GM21825 (cell line): ENCODE results near the gene MICALL1.

Experiments
- ATAC-seq: cut with Tn5 transposase; IDR thresholded peaks from one replicate; pipeline ENCODE4 v1.9.1; 2021; ENCODE audit warnings: mild to moderate bottlenecking, moderate library complexity; ENCODE audit not compliant: unreplicated experiment

Gene MICALL1

DNA sequence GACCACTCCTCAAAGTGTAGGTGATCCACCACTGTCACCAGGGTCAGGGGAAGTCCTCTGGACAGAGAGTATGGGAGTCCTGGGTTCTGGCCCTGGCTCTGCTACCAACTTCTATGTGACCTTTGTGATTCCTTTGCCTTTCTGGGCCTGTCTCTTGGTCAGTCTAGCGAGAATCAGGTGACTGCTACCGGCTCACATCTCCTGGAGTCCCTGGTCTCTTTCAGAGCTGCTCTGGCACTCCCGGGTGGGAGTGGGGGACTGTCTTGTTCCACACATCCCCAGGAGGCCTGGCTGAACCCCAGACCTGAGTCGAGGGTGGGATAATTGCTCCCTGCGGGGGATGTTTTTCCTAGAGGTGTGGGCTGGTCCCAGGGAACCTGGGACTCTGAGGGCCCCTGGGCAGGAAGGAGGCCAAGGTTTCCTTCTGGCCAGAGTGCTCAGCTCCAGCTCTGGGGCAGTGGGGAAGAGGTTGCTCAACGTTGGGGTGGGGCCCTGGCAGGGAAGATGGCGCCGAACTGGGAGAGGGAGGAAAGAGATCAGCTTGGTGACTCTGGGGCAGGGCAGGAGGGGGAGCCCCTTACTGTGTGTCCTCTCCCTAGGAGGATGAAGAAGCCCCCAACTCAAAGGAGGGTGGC is 76.2 kb downstream of the MICALL1 start:
- no peak for ATAC-seq

DNA sequence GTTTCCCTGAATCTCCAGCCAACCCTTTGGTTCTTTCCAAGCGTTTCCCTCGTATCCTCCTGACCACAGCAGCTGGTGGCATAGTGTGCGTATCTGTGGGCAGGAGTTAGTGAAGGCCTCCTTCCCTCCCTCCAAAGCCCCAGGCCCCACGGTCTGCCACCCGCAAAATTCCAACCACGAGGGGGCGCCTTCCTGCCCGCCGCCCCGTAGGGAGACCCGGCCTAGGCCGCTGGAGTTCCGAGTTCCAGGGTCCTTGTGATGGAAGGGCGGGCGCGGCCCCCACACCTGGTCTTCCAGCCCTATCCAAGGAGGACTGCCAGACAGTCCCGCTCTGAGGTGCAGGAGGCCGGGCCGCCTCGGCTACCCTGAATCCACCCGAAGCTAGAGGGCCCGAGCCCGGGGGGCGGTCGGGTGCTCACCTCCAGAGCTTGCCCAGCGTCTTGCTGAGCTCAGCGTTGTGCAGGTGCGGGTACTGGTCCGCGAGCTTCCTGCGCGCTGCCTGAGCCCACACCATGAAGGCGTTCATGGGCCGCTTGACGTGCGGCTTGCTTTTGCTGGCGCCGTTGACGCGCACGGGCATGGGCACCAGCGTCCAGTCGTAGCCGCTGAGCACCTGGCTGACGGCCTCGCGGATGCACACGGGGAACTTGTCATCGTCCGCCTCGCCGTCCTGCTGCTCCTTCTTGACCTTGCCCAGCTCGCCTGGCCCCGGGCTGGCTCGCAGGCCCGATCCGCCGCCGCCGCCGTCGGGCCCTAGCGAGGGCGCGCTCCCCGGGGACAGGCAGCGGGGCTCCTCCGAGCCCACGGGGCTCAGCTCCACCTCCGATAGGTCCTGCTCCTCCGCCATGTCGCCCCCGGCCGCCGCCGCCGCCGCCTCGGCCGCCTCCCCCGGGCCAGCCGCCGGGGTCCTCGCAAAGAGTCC is 77.1 kb downstream of the MICALL1 start:
- ATAC-seq: no peak

DNA sequence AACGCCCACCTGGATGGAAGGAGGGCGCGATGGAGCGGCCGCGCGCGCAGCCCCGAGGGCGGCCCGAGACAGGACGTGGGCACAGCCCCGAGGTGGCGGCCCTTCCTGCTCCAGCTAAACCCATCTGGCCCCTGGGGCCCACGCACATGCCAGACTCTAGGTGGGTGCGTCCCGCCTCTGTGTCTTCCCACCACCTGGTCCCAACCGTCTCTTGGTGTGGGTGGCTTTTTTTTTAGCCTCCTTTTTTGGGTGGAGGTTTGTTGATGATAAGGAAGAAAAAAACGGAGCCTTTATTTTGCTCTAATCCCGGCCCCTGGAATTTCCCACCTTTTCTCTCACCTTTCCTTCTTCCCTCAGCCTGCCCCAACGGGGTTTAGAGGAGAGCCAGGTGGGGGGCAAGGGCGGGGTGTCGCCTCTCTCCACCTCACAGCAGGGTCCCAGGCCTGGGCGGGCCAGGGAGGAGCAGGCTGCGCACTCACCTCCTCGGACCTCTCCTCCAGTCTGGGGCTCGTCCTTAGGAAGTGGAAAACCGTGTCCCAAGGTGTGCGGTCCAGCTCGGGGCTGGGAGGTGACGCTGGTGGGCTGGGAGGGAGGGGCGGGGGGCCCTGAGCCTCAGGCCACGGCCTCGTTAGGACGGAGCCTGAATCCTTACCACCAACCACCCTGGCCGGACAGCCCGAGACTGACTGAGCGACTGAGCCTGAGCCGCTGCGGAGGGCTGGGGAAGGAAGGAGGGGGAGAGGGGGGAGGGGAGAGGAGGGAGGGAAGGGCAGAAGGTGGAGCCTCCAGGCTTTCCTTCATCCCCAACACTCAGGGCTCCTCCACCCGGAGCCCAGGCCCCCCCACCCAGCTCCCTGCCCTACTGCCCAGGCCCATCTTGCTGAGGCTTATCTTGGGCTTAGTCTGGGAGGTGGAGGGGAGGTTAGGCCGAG is 78.0 kb downstream of the MICALL1 start, which contains the start of gene SOX10:
SOX10 (minus strand) TSS at position 696 of the 932 bp plus-strand sequence. CDS start 771 bp downstream, outside the sequence.
- ATAC-seq: no peak

DNA sequence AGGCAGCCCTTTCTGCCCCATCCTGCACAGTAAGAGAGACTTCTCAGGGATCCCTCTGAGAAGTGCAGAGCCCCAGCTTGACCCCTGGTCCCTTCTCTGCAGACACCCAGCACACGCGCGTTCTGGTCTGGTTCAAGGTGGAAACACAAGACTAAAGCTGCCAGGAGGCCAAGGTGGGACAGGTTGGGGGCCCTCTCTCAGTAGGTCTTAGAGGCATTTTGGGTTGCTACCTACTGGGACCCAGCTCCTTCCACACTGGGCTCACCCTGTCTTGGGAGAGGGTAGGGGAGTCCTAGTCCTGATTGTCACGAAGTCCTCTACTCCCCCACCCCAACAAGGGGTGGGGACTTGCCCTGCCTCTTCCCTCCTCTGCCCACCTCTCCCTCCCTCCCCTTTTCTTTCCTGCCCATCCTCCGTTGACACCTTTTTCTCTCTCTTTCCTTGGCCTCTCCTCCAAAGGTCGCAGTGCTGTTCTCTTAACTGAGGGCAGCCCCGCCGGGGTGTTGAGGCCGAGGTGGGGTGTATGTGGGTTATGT is 79.0 kb downstream of the MICALL1 start:
- no peak for ATAC-seq

DNA sequence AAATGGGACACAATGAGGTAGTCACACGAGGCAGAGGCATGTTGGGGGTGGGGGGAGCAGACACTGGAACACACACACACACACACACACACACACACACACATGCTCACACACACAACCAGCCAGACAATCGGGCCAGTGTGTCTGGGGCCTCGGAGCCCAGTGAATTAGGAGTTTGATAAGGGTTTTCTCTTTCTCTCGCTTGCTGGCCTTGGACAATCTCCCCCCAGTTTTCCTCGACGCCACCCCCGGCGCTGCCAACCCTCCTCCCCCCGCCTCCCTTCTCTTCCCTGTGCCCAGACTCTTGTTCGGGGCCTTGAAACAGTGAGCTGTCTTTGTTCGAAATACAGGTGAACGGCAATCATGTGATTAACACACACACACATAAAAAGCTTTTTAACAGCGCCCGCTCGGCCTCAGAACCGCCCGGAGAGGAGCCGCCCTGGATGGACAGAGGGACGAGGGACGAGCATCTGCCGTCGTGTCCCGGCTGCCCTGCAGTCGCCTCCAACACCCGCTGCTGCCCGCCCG is 79.7 kb downstream of the MICALL1 start:
- no peak for ATAC-seq

DNA sequence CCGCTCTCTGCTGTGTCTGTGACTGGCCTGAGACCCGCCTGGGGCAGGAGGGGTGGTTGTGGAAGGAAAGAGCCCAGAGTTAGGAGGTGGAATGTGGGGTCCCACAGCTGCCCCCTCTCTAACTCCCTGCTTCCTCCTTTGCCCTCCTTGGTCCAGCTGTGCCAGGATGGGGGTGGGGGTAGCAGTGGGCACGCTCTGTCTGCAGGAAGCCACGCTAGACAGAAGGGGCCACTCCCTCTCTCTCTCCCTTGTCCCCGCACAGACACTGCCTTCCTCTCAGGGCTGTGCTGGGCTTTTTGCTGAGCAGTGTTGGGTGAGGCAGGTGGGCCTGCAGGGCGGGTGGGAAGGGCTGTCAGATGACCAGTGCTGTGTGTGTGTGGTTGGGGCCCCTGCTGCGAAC is 80.3 kb downstream of the MICALL1 start:
- no peak for ATAC-seq

DNA sequence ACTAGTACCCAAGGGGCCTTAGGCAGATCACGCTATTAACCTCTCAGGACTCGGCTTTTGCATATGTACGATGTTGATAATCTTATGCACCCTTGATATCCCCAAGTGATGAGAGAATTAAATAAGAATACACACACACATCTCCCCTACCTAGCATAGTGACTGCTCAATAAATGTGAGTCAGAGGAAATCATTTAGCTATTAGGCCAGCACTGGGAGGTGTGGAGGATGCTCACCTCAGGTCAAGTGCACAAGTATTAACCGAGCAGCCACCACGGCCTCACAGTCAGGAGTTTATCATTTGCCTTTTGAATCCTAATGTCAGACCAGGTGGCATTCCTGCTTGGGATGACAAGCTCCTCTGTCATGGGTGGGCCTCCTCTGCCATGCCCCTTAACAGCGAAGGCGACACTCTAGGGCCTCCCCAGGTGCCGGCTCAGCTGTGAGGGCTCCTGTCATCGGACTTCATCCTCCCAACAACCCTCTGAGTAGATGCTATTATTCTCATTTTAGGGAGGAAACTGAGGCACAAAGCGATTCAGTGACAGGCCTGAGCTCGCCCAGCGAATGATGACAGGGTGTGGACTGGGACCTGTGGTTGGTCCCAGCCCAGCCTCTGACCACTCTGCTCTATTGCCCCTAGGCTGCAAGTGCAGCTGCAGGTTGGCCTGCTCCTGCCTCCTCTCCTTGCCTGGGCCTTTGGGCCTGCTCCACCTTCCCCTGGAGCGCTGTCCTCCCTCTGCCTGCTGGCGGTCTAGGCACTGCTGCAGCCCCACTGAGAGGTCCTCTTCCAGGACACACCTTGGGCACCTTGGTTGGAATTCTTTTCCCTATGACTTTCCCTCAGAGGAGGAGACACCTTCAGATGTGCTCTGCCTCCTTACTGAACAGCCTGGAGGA is 83.3 kb downstream of the MICALL1 start:
- no peak for ATAC-seq

DNA sequence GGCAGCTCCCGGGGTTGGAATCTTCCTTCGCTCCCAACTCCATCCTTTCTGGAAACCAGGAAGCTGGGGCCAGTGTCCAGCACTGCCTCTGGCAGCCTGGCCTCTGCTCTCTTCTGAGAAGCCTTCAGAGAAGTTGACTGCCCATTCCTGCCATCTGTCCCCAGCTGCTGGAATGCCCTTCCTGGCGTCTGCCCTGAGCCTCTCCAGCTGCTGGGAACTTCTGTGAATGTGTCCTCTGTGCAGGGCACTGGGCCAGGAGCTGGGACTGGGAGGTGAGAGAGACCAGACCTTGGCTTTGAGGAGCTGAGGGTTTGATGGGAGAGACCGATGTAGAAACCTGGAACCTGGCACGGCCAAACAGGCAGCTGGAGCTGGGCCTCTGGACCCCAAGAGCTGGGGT is 84.2 kb downstream of the MICALL1 start:
- no peak for ATAC-seq

DNA sequence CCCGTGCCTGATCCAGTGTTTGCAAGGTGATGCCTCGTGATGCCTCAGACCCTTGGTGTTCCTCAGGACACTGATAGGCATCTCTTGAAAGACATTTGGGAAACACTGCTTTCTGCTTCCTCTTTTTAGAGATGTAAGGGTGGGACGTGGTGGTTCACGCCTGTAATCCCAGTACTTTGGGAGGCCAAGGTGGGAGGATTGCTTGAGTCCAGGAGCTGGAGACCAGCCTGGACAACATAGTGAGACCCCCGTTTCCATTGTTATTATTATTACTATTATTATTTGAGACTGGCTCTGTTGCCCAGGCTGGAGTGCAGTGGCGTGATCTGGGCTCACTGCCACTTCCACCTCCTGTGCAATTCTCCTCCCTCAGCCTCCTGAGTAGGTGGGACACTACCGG is 84.8 kb downstream of the MICALL1 start:
- ATAC-seq: no peak

DNA sequence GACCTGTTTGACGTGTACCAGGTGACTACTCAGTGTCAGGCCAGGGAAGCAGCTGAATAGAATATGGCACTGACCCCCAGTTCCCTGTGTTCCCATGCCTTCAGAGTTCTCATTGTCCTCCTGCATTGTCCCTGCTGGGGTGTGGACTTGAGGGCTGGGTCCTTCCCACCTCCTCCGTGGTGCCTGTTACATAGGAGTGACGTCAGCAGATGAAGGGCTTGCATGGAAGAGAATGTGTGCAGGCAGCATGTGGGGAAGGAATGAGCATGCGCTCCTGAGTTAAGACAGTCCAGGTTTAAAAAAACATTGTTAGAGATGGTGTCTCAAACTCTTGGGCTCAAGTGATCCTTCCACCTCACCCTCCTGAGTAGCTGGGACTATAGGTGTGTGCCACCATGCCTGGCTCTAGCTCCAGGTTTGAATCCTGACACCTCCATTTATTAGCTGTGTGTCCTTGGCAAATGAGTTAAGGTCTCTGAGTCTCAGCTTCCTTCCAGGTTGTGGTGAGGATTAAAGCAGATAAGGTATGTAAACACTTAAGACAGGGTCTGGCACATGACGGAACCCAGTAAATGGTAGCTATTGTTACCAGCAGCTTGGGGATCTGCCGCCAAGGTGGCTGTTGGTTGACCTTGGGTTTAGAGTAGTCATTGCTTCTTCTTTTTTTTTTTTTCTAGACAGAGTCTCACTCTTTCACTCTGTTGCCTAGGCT is 85.8 kb downstream of the MICALL1 start:
- ATAC-seq: no peak
